ENCODE data around the gene C4orf51.
A peak's percentile ranks its signal among the peaks of the same experiment; 100 is the strongest.

C4orf51 gene

GRCh38 chr4:145709336-145709735, 29.4 kb downstream of the C4orf51 start:
- no peak for DNase-seq (ENCODE audit: low read depth in 1 of 2, low spot score in 1 of 2)

GRCh38 chr4:145709843-145710242, 29.9 kb downstream of the C4orf51 start:
- no peak for DNase-seq (ENCODE audit: low read depth in 1 of 2, low spot score in 1 of 2)

- DNase-seq (ENCODE audit: low read depth in 1 of 2, low spot score in 1 of 2): no peak
Observed at GRCh38 chr4:145716200-145716599, 36.3 kb downstream of the C4orf51 start.

- DNase-seq (ENCODE audit: low read depth in 1 of 2, low spot score in 1 of 2): no peak
Observed at GRCh38 chr4:145716661-145717200, 36.8 kb downstream of the C4orf51 start.

GRCh38 chr4:145719752-145720624, 40.0 kb downstream of the C4orf51 start:
- no peak for DNase-seq (ENCODE audit: low read depth in 1 of 2, low spot score in 1 of 2)

- DNase-seq (ENCODE audit: low read depth in 1 of 2, low spot score in 1 of 2): no peak
Observed at GRCh38 chr4:145720656-145721055, 40.7 kb downstream of the C4orf51 start.

- no peak for DNase-seq (ENCODE audit: low read depth in 1 of 2, low spot score in 1 of 2)
Observed at GRCh38 chr4:145722561-145722960, 42.6 kb downstream of the C4orf51 start.

GRCh38 chr4:145723336-145723735, 43.4 kb downstream of the C4orf51 start:
- no peak for DNase-seq (ENCODE audit: low read depth in 1 of 2, low spot score in 1 of 2)

GRCh38 chr4:145730026-145730425, 50.1 kb downstream of the C4orf51 start:
- no peak for DNase-seq (ENCODE audit: low read depth in 1 of 2, low spot score in 1 of 2)

GRCh38 chr4:145731028-145731427, 51.1 kb downstream of the C4orf51 start:
- DNase-seq (ENCODE audit: low read depth in 1 of 2, low spot score in 1 of 2): no peak

GRCh38 chr4:145732001-145732815, 52.3 kb downstream of the C4orf51 start:
- DNase-seq (ENCODE audit: low read depth in 1 of 2, low spot score in 1 of 2): no peak

- DNase-seq (ENCODE audit: low read depth in 1 of 2, low spot score in 1 of 2): peak; percentile 63 to 76
Observed at GRCh38 chr4:145732895-145733880, 53.2 kb downstream of the C4orf51 start.

- DNase-seq (ENCODE audit: low read depth in 1 of 2, low spot score in 1 of 2): no peak
Observed at GRCh38 chr4:145734031-145734430, 54.1 kb downstream of the C4orf51 start.

- DNase-seq (ENCODE audit: low read depth in 1 of 2, low spot score in 1 of 2): no peak
Observed at GRCh38 chr4:145734576-145735346, 54.8 kb downstream of the C4orf51 start.

GRCh38 chr4:145735347-145735675, 55.4 kb downstream of the C4orf51 start:
- no peak for DNase-seq (ENCODE audit: low read depth in 1 of 2, low spot score in 1 of 2)

- DNase-seq (ENCODE audit: low read depth in 1 of 2, low spot score in 1 of 2): no peak
Observed at GRCh38 chr4:145735827-145736226, 55.9 kb downstream of the C4orf51 start.

- DNase-seq (ENCODE audit: low read depth in 1 of 2, low spot score in 1 of 2): no peak
Observed at GRCh38 chr4:145736241-145736831, 56.4 kb downstream of the C4orf51 start.

- DNase-seq (ENCODE audit: low read depth in 1 of 2, low spot score in 1 of 2): no peak
Observed at GRCh38 chr4:145739845-145740244, 59.9 kb downstream of the C4orf51 start.

- DNase-seq (ENCODE audit: low read depth in 1 of 2, low spot score in 1 of 2): no peak
Observed at GRCh38 chr4:145740806-145741205, 60.9 kb downstream of the C4orf51 start.

GRCh38 chr4:145743641-145744040, 63.7 kb downstream of the C4orf51 start:
- no peak for DNase-seq (ENCODE audit: low read depth in 1 of 2, low spot score in 1 of 2)

Data from activated T-helper 1 cell treated with anti-CD3 and anti-CD28 coated beads, Interleukin-2, amount 50 U/mL, for 16 hours (primary cell).